NCI-H146 treated with DMSO at 0.1 percent for 48 hours (cell line): ENCODE data around the gene LMTK3.

ENCODE experiments used
- DNase-seq: peaks from one replicate; lab custom pipeline; 2025; ENCODE audit not compliant: unreplicated experiment; lab: John Stamatoyannopoulos, UW

LMTK3 gene, protein sequence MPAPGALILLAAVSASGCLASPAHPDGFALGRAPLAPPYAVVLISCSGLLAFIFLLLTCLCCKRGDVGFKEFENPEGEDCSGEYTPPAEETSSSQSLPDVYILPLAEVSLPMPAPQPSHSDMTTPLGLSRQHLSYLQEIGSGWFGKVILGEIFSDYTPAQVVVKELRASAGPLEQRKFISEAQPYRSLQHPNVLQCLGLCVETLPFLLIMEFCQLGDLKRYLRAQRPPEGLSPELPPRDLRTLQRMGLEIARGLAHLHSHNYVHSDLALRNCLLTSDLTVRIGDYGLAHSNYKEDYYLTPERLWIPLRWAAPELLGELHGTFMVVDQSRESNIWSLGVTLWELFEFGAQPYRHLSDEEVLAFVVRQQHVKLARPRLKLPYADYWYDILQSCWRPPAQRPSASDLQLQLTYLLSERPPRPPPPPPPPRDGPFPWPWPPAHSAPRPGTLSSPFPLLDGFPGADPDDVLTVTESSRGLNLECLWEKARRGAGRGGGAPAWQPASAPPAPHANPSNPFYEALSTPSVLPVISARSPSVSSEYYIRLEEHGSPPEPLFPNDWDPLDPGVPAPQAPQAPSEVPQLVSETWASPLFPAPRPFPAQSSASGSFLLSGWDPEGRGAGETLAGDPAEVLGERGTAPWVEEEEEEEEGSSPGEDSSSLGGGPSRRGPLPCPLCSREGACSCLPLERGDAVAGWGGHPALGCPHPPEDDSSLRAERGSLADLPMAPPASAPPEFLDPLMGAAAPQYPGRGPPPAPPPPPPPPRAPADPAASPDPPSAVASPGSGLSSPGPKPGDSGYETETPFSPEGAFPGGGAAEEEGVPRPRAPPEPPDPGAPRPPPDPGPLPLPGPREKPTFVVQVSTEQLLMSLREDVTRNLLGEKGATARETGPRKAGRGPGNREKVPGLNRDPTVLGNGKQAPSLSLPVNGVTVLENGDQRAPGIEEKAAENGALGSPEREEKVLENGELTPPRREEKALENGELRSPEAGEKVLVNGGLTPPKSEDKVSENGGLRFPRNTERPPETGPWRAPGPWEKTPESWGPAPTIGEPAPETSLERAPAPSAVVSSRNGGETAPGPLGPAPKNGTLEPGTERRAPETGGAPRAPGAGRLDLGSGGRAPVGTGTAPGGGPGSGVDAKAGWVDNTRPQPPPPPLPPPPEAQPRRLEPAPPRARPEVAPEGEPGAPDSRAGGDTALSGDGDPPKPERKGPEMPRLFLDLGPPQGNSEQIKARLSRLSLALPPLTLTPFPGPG (N-terminal part only)

DNA sequence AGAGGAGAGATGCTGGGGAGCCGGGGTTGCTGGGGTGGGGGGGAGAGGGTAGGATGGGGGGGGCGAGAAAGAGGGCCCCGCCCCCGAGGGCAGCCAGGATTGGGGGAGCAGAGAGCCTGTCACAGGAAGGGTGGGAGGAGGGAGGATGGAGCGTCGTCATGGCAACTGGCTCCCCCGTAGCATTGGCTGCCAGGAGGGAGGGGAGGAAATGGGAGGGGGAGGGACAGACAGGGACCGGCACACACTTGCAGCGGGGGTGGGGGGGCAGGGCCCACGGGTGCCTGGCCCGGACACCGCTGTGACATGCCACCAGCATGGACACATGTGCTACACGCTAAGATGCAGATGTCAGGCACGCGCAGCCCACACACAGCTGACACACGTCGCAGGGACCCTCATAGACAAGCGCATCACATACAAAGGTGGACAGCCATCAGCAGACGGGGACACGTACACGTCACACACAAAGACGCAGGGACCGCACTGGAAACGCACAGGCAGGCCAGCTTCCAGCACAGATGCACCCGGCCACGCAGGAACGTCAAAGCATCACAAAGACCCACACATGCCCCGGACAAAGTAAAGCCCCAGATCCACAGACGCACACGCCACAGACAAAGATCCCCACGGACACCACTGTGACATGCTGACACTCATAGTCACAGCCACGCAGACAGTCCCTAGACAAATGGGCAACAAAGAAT is at the start of gene LMTK3:
Gene LMTK3, minus strand, starts transcription at position 36 of the 704 bp plus-strand sequence. CDS start 259 bp downstream, outside the sequence.
- no peak for DNase-seq

DNA sequence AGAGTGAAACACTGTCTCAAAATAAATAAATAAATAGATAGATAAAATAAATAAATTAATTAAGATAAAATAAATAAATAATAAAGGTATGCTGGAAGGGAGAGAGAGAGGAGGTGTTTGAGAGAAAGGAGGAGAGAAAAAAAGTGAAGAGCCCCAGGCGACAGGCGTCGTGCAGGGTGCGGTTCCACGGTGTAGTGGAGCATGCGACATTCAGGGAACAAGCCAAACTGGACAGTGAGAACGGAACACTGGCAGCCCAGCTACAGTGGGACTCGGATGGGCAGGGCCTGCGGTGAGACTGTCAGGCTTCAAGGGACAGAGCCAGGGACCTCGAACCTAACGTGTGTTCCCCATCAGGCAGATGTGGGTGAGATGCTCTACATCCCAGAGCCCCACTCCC is 49.8 kb upstream of the LMTK3 start:
- no peak for DNase-seq

DNA sequence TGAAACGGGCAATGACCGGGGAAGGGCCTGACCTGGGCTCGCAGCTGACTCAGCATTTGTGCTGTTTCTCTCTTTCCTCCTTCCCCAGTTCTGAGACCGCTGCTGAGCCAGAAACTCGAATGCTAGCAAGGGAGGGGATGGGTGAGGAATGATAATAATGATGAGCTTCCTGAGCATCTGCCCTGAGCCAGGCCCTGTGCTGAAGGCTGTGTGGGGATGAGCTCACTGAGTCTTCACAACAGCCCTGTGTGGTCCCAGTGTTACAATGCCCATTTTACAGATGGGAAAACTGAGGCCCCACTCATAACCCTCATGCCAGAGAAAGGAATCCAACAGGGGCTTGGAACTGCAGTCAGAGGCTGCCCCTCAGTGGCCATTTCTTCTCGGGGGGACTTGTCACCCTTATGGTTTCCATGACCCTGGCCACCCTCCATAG is 48.5 kb upstream of the LMTK3 start:
- DNase-seq: no peak

DNA sequence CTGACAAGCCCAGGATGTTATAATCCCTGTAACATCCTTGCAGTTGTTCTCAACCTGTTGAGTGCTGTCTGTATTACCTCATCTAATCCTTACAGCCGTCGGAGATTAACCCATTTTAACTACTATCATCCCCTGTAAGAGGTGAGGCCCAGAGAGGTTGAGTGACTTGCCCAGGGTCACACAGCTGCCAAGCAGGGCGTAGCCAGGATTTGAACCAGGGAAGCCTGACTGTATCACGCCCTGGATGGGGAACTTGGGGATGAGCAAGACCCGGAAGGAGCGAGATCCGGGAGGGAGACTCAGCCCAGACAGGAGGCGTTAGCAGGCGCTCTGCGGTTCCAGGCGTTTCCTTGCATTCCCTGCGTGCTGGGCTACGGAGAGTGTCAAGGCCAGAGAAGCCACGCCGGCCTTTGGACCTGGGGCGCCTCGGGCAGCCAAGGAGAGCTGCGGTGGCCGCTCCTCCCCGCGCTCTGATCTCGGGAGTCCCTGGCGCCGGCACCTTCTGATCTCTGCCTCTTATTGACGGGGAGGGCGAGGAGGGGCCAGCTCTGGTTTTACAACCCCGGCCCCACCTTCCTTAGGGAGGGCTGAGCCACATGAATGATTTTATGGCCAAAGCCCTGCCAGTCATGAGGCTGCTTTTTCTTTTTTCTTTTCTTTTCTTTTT is 46.5 kb upstream of the LMTK3 start:
- no peak for DNase-seq

DNA sequence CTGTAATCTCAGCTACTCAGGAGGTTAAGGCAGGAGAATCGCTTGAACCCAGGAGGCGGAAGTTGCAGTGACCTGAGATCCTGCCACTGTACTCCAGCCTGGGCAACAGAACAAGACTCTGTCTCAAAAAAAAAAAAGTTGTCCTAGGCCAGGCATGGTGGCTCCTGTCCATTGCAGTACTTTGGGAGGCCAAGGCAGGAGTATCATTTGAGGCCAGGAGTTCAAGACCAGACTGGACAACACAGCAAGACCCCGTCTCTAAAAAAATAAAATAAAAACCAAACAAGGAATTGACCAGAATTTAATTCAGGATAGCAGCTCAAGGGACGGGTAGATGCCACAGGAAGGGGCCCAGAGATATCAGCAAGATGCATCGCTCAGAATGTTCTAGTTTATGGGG is 45.2 kb upstream of the LMTK3 start:
- DNase-seq: no peak

DNA sequence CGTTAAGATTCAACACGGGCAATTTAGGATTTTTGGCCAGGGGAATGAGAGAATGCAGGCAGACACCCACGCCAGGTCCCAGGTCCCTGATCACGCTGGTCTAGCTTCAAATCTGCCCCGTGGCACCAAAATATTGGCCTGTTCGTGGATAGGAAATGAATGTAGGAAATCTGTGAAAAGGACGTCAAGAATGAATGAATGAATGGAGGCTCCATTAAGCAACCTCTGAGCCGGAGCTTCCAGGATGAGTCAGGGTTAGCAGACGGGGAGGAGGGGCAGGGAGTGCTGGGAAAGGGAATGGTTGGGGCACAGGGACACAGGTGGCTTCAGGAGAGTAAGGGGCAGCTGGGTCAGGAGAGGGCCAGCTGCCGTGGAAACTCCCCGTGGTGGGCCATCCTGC is 44.5 kb upstream of the LMTK3 start:
- DNase-seq: no peak

DNA sequence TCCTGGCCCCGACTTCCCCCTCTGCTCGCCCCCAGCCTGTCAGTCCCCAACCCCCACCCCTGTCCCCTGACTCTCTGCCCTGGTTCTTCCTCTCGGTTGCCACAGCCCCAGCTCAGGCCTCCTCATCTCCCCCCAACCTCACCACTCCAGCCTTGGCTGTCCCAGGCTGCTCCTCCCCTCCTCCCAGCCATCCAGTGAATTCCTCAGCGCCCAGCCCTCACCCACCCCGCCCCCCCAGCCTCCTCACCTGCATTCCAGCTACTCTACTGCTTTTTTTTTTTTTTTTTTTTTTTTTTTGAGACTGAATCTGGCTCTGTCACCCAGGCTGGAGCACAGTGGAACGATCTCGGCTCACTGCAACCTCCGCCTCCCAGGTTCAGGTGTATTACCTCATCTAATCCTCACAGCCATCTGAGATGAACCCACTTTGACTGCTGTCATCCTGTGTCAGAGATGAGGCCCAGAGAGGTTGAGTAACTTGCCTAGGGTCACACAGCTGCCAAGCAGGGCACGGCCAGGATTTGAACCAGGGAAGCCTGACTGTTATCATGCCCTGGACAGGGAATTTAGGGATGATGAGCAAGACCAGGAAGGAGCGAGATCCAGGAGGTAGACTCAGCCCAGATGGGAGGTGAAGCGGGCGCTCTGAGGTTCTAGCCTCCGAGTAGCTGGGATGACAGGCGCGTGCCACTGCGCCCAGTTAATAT is 42.9 kb upstream of the LMTK3 start:
- DNase-seq: no peak

DNA sequence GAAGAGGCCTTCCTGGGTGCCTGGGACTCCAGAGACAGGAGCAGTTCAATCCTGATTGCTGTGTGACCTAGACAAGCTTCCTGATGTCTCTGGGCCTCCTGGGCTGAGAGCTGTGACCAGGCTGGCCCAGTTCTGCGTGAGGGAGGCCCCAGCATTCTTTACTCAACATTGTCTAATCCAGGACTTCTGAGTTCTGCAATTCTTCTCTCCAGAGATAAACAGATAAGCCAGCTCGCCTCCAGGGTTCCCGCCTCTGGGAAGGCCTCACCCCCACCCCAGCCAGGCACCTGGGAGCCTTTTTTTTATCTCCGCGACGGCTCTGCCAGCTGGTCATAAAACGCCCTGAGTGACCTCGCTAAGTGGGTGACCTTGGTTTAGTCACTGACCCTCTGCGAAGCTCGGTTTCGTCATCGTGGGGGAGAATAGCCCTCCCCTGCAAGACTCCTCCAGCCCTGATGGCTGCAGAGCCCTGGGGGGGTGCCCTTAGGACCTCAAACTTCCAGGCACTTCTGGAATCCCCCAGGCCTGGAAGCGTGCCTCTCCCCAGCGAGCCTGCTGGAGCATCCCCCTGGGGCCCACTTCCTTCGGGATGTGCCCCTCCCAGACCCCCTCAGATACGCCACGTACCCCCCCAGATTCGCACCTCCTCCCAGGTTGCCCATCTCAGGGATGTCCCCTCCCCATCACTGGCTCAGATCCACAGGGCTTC is 42.2 kb upstream of the LMTK3 start:
- peak; percentile 59 for DNase-seq

DNA sequence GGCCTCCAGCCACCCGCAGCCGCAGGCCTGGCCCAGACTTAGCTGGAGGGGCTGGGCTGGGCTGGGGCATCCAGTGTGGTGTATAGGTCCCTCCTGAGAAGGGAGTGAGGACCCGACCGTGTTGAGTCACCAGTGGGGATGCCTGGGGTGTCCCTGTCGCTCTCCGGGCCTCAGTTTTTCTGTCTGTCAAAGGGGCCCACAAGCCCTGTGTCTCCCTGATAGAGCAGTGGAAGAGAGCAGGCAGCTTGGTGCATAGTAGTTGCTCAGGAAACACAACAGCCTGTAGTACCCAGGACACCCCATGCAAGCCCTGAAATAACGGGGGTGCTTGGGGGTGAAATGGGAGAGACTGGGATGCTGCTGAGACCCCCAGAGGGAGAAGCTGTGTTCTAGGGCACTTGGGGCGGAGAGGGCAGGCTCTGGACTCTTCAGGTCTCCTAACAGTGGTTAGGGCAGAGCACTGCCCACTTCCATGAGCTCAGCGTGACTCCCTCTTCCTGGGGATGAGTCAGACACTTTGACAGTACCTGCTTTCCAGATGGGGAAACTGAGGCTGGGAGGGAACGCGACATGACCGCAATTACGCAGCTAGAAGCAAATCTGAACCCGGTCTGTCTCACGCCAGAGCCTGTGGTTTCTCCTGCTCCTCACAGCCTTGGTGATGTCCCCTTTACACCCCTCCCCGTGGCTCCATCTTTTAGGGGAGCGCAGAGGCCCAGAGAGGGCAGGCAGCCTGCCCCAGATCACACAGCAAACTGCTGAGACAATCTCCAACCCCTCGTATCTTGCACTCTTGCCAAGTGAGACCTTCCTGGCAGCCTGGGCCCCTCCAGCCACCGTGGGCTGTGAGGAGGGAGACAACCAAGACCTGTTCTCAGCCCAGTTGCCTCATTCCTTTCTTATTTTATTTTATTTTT is 41.0 kb upstream of the LMTK3 start:
- no peak for DNase-seq

DNA sequence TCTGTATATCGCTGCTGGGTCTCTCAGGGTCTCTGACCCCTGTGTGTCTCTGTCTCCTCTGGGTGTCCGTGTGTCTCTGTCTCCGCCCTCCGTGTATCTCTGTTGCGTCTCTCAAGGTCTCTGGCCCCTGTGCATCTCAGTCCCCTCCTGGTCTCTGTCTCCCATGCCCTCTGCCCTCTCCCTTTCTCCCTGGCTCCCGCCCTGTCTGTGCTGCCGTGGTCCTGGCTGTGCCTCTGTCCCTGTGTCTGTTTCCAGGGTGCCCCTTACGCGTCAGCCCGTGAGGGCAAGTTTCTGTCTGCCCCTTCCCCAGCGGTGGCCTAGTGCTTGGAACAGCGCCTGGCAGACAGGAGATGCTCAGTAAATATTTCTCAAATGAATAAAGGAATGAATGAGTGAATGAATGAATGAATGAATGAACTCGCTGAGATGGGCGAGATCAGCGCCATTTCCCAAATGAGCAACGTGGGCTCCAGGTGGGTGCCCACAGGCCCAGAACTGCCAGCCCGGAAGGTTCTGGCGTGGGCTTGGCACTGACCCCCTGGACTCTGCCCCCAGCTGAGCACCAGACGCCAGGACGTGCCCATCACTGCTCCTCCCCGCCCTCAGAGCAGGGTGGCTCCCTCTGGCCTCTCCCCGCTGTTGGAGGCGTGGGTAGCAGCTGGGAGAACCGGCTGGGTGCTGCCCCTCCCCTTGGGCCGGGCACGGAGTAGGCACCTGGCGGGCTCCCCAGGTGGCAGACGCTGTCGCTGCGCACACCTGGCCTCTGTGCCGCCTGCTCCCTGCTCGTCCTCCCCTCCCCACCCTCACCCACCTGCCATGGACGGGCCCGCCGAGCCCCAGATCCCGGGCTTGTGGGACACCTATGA is 40.0 kb upstream of the LMTK3 start, which contains the start of gene SULT2B1:
Gene SULT2B1, plus strand, starts transcription at position 736 of the 866 bp plus-strand sequence. Its CDS starts 81 bp downstream, at position 817.
- DNase-seq: peak; percentile 65

DNA sequence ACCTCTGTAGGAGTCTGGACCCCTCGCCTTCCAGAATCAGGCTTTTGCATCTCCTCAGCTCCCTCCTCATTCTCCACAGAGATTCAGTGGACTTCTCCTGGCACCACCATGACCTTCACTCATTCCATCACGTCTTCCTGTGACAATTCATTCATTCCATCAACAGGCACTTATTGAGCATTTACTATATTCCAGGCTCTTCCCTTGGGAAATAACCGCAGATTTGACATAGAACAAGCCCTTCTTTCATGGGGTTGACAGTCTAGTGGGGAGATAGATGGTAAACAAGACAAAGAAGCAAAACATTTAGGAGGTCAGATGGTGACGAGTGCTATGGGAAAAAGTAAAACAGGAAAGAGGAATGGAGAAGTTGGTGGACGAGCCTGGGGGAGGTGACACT is 37.7 kb upstream of the LMTK3 start:
- no peak for DNase-seq

DNA sequence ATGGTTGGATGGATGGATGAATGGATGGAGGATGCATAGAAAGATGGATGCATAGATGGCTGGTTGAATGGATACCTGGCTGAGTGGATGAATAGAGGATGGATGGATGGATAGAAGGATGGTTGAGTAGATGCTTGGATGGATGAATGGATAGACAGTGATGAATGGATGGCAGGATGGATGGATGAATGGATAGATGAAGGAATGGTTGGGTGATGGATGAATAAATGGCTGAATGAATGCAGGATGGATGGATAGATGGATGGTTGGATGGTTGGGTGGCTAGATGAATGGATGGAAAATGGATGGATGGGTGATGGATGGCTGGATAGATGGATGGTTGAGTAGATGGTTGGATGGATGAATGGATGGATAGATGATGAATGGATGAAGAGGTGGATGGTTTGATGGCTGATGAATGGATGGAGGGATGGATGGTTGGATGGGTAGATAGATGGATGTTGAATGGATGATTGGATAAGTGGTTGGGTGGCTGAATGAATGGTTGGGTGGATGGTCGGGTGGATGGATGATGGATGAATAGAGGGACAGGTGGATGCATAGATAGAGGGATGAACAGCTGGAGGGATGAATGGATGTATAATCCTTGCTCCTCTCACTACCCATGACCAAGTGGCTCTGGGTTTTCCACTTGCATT is 36.7 kb upstream of the LMTK3 start:
- no peak for DNase-seq

DNA sequence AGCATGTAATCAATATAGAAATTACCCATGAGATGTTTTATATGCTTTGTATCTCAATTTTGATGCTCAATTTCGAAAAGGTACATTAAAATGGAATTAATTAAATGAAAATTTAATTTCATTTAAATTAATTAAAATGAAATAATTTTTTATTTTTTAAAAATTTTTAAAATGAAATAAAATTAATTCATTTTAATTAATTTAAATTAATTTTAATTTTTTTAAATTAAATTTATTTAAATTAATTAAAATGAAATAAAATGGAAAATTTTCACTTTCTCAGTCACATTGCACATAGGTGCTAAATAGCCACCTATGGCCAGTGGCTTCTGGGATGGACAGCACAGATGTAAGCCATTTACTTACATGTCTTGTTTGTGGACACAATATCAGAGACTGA is 36.1 kb upstream of the LMTK3 start:
- no peak for DNase-seq

DNA sequence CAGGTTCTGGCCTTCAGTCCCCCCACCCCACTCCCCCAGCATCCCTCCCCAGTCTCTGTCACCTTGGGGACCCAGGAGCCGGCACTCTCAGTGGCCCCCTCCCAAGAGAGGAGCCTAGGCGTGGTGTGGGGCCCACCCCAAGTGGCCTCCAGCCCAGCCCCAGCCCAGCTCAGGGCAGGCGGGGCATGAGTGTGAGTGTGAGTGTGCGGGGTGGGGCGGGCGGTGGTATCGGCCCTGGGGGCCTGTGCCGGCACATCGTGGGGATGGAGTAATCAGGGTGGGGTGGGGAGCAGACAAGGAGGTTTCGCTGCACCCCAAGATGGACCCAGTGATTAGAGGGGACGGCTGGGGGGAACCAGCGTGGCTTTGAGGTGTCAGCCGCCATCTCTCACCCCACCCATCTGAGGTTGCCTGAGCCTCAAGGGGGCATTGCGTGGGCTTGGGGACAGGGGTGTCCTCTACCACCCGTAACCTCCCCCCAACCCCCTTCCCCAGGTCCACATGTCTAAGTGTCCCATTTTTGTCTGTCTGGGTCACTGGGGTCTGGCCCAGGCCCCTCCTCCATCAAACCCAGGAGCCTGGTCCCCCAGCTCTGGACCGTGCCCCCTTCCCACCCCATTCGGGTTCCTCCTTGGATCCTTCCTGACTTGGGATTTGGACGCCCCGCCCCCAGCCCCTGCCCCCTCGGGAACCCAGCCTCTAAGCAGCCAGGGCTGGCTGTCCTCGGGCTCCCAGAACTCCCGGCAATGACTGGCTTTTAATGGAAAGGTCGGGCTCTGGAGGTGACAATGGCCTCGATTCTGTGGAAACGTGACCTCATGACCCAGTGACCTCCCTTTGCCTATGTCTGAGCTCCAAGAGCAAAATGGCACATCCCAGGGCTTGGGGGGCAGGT is 33.5 kb upstream of the LMTK3 start:
- no peak for DNase-seq

DNA sequence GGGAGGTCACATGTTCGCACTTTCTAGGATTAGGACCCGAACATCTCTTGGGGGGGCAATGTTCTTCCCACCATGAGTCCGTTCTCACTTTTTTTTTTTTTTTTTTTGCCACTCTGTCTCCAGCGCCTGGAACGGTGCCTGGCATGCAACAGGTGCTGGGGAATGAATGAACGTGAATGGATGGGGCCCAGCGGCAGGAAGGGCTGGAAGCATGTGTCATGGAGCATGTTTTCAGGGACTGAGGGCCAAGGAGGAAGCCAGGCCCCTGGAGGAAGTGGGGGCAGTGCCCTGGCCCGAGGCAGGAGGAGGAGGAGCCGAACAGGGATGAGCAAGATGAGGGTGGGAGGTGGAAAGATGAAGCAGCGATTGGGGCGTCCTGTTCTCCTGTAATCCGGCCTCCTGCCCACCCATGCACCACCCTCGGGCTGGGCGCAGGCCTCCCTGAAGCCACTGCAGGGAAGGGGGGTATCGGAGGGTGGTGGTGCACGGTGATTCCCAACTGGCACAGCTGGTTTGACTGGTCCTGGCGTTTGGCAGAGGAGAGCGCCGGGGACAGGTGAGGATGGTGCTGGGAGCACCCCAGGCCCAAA is 31.6 kb upstream of the LMTK3 start:
- no peak for DNase-seq
